Hypothalamus (tissue), 51 donors: ENCODE results near the gene POU2F3.

Experiments
- DNase-seq, 51 donors: peaks; one replicate each; lab custom pipeline; 2025; lab: John Stamatoyannopoulos, UW

POU2F3 gene

GRCh38 chr11:120335908-120336640, 96.1 kb downstream of the POU2F3 start, which contains the start of gene ARHGEF12:
Gene ARHGEF12 (plus strand): TSS chr11:120336413. CDS start chr11:120337244, 831 bp downstream.
- peak in 50 of 51 donors; percentile 47 to 95 (median 88) for DNase-seq

- DNase-seq = peak in 23 of 51 donors; percentile 10 to 80 (median 60)
These were observed 96.9 kb downstream of the POU2F3 start for GRCh38 chr11:120336641-120337354.

- peak in 4 of 51 donors; percentile 10 to 58 (median 18) for DNase-seq
These were observed 97.6 kb downstream of the POU2F3 start for GRCh38 chr11:120337355-120338106.

- peak in 1 of 51 donors; percentile 49 for DNase-seq
These were observed 98.4 kb downstream of the POU2F3 start for GRCh38 chr11:120338107-120338933.

GRCh38 chr11:120339394-120339890, 99.5 kb downstream of the POU2F3 start:
- peak in 18 of 51 donors; percentile 6 to 73 (median 34) for DNase-seq

GRCh38 chr11:120340529-120340928, 100.6 kb downstream of the POU2F3 start:
- DNase-seq = no peak

GRCh38 chr11:120342226-120342625, 102.3 kb downstream of the POU2F3 start:
- DNase-seq = no peak

- DNase-seq = no peak
These were observed 102.7 kb downstream of the POU2F3 start for GRCh38 chr11:120342678-120343077.

- DNase-seq = peak in 14 of 51 donors; percentile 2 to 42 (median 14)
These were observed 103.5 kb downstream of the POU2F3 start for GRCh38 chr11:120343429-120343828.

GRCh38 chr11:120344302-120345004, 104.5 kb downstream of the POU2F3 start:
- peak in 2 of 51 donors; percentile 5 to 15 for DNase-seq

- no peak for DNase-seq
These were observed 106.3 kb downstream of the POU2F3 start for GRCh38 chr11:120346233-120346632.

GRCh38 chr11:120350637-120351036, 110.7 kb downstream of the POU2F3 start:
- DNase-seq = no peak

GRCh38 chr11:120352405-120352804, 112.5 kb downstream of the POU2F3 start:
- DNase-seq = no peak

- no peak for DNase-seq
These were observed 114.1 kb downstream of the POU2F3 start for GRCh38 chr11:120354068-120354467.

- no peak for DNase-seq
These were observed 114.8 kb downstream of the POU2F3 start for GRCh38 chr11:120354779-120355178.

- no peak for DNase-seq
These were observed 117.7 kb downstream of the POU2F3 start for GRCh38 chr11:120357620-120358019.

- DNase-seq = no peak
These were observed 118.8 kb downstream of the POU2F3 start for GRCh38 chr11:120358729-120359128.

GRCh38 chr11:120363436-120363835, 123.5 kb downstream of the POU2F3 start:
- no peak for DNase-seq

- DNase-seq = no peak
These were observed 125.6 kb downstream of the POU2F3 start for GRCh38 chr11:120365512-120365911.
